KMS-11 (cell line): ENCODE data around the gene ETFDH.

ENCODE experiments used
- H2AFZ ChIP-seq: fragments of 200-600 bp; sonication (generic); 2 replicates; pipeline ENCODE4 v1.6.1; 2016; ENCODE audit warnings: antibody characterized with exemption, mixed run types, low read depth
- H3K27ac ChIP-seq: fragments of 200-600 bp; sonication (generic); 2 replicates; pipeline ENCODE4 v1.6.1; 2016; ENCODE audit warnings: mild to moderate bottlenecking, mixed run types
- H3K27me3 ChIP-seq: fragments of 200-600 bp; sonication (generic); 2 replicates; pipeline ENCODE4 v1.6.1; 2017; ENCODE audit warnings: mild to moderate bottlenecking, low read depth, mixed run types, moderate library complexity; ENCODE audit not compliant: insufficient read depth
- H3K36me3 ChIP-seq: fragments of 200-600 bp; sonication (generic); 2 replicates; pipeline ENCODE4 v1.6.1; 2017; ENCODE audit warnings: mild to moderate bottlenecking, mixed run types; ENCODE audit not compliant: insufficient read depth
- H3K4me1 ChIP-seq: fragments of 200-600 bp; sonication (generic); 2 replicates; pipeline ENCODE4 v1.6.1; 2016; ENCODE audit warnings: mild to moderate bottlenecking, low read depth, mixed run types; ENCODE audit not compliant: poor library complexity, severe bottlenecking
- H3K4me2 ChIP-seq: fragments of 200-600 bp; sonication (generic); 2 replicates; pipeline ENCODE4 v1.7.0; 2016; ENCODE audit warnings: mild to moderate bottlenecking, mixed run types
- H3K4me3 ChIP-seq: fragments of 200-600 bp; sonication (generic); IDR thresholded peaks from 2 replicates; pipeline ENCODE4 v1.6.1; 2017; ENCODE audit warnings: low read depth, low read length, mixed read lengths; ENCODE audit not compliant: insufficient read depth
- H3K79me2 ChIP-seq: fragments of 200-600 bp; sonication (generic); 2 replicates; pipeline ENCODE4 v1.6.1; 2016; ENCODE audit warnings: low read depth, mixed run types; ENCODE audit not compliant: insufficient read depth
- H3K9ac ChIP-seq: fragments of 200-600 bp; sonication (generic); 2 replicates; pipeline ENCODE4 v1.6.1; 2016; ENCODE audit warnings: mild to moderate bottlenecking, mixed run types
- H4K20me1 ChIP-seq: fragments of 200-600 bp; sonication (generic); 2 replicates; pipeline ENCODE4 v1.6.1; 2016; ENCODE audit warnings: mild to moderate bottlenecking, mixed run types; ENCODE audit not compliant: insufficient read depth
- TF ChIP-seq, protein P1 (sequence below): fragments of 200-600 bp; sonication (generic); conservative IDR thresholded peaks from 2 replicates; pipeline ENCODE4 v1.6.1; 2017; ENCODE audit warnings: low read depth, mild to moderate bottlenecking, antibody characterized with exemption, low read length, moderate library complexity, mixed read lengths

ETFDH gene

DNA sequence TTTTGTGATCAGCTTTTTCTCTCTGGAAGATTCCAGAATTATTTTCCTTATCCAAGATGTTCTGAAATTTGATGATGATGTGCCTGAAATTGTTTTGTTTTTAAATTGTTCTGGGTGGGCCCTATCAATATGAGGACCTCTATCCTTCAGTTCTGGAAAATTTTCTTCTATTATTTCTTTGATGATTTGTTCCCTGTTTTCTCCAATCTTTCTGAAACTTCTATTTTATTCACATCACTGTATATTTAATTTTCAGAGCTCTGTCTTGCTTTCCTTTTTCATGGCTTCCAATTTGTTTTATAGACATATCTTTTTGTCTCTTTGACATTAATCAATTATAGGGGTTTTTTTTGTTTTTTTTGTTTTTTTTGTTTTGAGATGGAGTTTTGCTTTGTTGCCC lies 84.5 kb downstream of the ETFDH start:
- TF ChIP-seq, protein P1, sequence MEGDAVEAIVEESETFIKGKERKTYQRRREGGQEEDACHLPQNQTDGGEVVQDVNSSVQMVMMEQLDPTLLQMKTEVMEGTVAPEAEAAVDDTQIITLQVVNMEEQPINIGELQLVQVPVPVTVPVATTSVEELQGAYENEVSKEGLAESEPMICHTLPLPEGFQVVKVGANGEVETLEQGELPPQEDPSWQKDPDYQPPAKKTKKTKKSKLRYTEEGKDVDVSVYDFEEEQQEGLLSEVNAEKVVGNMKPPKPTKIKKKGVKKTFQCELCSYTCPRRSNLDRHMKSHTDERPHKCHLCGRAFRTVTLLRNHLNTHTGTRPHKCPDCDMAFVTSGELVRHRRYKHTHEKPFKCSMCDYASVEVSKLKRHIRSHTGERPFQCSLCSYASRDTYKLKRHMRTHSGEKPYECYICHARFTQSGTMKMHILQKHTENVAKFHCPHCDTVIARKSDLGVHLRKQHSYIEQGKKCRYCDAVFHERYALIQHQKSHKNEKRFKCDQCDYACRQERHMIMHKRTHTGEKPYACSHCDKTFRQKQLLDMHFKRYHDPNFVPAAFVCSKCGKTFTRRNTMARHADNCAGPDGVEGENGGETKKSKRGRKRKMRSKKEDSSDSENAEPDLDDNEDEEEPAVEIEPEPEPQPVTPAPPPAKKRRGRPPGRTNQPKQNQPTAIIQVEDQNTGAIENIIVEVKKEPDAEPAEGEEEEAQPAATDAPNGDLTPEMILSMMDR: no peak
- Histone ChIP-seq H3K36me3 (no peaks in the 10 kb centered on the region), H3K27me3 (no peaks in the 10 kb centered on the region), H3K79me2 (no peaks in the 10 kb centered on the region), H3K4me1 (no peaks in the 10 kb centered on the region), H3K4me2 (no peak overlapping the region), H2AFZ (no peak overlapping the region), H3K27ac (no peak overlapping the region), H4K20me1 (no peaks in the 10 kb centered on the region), H3K4me3 (no peak overlapping the region), H3K9ac (no peak overlapping the region)

DNA sequence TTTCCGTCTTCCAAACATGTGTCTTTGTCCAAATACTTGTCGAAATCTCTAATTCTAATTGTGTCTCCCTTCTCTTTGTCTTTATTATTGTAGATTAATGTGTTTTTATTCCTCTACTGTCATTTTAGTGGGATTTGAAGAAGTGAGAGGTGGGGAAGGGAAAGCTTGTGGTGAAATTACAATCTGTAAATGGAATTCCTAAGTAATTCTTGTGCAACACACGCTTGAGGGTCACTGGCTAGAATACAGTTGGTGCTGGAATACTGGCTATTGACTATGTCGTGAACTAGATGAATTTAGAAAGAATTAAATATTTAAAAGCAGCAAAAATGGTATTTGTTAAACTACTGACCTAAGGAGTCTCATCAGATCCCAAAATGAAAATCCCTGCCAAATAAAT lies 86.0 kb downstream of the ETFDH start:
- no peak overlapping the region for H3K9ac ChIP-seq

DNA sequence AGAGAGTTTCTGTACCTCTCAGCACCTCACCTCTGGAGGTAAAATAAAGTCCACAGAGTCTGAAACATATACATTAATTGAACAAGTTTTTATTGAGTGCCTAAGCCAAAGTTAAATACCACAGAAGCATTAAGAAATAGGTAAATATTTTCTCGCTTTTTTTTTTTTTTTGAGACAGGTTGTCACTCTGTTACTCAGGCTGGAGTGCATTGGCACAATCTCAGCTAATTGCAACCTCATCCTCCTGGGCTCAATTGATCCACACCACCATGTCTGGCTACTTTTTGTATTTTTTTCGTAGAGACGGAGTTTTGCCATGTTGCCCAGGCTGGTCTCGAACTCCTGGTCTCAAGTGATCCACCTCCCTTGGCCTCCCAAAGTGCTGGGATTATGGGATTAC lies 86.6 kb downstream of the ETFDH start:
- no peaks in the 10 kb centered on the region for H4K20me1 ChIP-seq
- H3K4me2 ChIP-seq: no peak overlapping the region
- H3K79me2 ChIP-seq: no peaks in the 10 kb centered on the region
- no peak overlapping the region for H3K9ac ChIP-seq
- no peak overlapping the region for H3K4me3 ChIP-seq
- H3K4me1 ChIP-seq: no peaks in the 10 kb centered on the region
- no peak overlapping the region for H3K27ac ChIP-seq
- TF ChIP-seq, protein P1: no peak
- no peaks in the 10 kb centered on the region for H3K27me3 ChIP-seq
- H2AFZ ChIP-seq: no peak overlapping the region
- no peaks in the 10 kb centered on the region for H3K36me3 ChIP-seq

More for the DNA sequence above, 86.0 kb downstream of the ETFDH start:
- Histone ChIP-seq H3K27ac (no peak overlapping the region), H3K36me3 (no peaks in the 10 kb centered on the region), H4K20me1 (no peaks in the 10 kb centered on the region), H3K4me1 (no peaks in the 10 kb centered on the region), H3K27me3 (no peaks in the 10 kb centered on the region), H3K4me2 (no peak overlapping the region), H3K79me2 (no peaks in the 10 kb centered on the region), H3K4me3 (no peak overlapping the region), H2AFZ (no peak overlapping the region)
- TF ChIP-seq, protein P1: no peak
